Measurements from ENCODE around the gene ASCL2.

Gene ASCL2

DNA sequence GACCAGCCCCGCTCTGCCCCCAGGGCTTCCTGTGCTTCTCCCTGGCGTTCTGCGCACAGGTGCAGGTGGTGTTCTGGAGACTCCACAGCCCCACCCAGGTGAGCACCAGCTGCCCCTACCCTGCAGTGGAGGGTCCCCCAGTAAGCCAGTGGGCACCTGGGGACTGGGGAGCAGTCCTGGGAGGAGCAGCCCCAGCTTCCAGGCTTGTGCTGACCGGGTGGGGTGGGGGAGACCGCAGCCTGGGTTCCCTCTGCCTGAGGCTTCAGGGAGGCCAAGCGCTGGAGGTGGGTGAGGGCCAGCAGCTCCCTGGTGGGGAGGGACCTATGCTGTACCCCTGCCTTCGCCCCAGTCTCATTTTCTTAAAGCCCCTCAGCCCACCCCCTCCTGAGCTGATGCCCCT, 38.3 kb upstream of the ASCL2 start:
- DNase-seq (ENCODE audit: low read depth): no peak

DNA sequence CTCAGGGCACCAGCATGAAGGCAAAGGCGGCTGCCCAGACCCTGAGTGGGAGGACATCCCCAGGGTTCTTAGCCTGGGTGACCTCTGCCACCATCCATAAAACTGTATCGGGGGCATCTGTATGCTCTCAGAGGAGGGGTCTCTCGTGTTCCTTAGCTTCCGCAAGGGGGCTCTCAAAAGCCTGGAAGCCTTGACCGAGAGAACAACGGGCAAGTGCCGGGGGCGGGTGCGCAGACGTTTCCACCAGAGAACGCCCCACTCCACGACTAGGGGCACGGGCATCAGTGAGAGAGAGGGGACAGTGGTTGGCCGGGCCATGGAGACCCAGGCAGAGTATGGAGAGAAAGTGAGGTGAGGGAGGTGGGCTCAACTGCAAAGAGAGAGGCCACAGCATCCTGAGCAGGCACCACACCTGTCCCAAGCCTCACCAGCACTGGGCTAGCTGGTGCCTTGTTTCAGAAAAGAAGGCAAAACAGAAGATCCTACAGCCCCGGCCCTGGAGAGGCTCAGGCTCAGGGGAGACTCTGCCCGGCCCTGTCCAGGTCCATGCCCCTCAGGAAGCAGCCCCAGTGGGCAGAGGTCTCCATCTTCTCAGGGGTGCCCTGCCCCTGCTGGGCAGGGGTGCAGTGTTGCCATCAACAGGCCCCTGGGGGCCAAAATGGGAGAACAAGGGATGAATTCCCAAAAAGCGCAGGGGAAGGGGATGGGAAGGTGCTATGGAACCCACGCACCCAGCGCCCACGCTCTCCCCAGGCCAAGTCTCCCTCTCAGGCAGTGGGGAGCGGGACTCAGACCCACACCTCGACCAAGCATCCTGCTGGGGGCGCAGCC, 37.3 kb upstream of the ASCL2 start:
- no peak for DNase-seq (ENCODE audit: low read depth)

DNA sequence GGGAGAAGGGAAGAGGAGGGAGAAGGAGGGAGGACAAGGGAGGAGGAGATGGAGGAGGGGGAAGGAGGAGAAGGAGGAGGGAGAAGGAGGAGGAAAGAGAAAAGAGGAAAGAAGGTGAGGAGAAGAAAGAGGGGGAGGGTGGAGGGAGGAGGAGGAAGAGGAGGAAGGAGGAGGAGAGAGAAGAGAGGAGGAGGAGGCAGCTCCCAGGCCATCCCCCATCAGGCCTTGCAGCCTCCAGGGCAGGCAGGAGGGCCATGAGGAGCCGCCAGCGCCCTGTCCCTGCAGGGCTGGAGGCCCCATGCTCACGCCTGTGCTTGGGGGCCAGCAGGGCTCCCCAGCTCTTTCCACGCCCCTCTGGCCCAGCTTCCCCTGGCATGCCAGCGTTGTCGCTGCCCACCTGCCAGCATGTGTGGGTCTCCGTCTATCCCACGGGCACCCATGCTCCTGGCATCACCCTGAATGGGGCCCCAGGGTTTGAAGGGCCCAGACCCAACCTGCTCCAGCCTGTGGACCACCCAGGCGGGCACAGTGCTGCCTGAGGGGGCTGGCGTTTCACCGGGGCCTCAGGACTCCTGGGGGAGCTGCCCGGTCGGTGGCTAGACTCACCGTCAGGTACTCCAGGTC, 36.6 kb upstream of the ASCL2 start:
- no peak for DNase-seq (ENCODE audit: low read depth)

DNA sequence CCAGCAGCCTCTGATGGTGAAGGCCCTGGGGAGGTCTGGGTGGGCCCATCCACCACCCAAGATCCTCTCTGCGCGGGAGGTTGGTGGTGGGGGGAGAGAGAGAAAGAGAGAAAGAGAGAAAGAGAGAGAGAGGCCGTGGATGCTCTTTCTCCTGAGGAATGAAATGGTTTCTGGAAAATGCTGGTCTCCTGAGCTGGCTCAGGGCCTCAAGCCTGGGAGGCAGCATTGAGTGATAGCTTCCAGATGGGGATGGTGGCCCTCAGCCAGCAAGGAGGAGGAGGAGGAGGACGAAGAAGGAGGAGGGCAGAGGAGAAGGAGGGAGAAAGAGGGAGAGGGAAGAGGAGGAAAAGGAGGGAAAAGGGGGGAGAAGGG, 36.0 kb upstream of the ASCL2 start:
- no peak for DNase-seq (ENCODE audit: low read depth)

DNA sequence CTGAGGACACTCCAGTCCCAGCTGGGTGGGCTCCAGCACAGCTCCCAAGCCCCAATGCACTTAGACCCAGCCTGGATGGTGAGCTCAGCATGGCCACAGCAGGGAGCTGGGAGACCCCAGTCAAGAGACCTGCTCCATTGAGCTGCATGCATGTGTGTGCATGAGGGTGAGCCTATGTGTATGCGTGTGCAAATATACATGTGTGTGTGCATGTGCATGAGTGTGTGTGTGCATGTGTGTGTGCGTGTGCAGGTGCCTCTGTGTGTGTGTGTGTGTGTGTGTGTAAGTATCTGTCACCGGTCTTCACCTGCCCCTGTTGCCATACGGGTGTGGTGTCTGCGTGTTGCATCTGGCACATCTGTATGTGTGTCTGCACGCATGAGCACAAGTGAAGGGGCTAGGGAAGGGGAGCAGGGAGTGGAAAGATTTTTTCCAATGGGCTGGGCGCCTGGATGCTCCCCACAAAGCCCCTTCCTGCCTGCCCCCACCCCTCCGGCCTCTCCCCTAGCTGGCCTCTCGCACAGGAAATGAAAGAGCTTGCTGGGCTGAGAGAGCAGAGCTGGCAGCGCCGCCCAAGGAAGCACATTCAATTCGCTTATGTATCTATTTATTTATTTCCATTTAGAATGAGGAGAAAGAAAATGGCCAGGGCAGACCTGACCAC, 35.5 kb upstream of the ASCL2 start:
- no peak for DNase-seq (ENCODE audit: low read depth)

DNA sequence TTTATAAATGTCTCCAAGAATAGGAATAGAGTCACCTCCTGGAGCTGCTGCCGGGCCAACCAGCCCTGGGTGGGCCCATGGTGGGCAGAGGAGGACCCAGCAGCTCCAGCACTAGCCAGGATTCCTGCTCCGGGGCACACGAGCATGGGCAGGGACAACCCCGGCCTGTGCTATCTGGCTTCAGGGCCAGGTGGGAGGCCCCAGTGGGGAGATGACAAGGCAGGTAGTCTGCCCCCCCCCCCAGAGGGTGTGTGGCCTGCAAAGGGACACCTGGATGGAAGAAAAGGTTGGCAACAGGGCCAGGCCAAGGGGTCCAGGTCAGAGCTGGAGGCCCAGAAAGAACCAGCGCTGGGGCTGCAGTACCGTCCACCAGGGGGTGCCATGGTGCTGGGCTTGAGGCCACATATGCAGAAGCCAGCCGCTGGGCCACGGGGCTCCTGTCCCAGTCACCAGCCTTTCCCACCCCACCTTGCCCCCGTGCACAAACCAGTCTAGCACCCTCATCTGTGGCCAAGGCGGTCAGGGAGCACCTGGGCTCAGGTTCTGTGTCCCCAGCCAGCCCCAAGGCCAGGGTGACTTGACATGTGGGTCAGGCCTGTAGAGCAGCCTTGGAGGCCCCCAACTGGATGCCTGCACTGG, 34.9 kb upstream of the ASCL2 start:
- DNase-seq (ENCODE audit: low read depth): peak; percentile 71

DNA sequence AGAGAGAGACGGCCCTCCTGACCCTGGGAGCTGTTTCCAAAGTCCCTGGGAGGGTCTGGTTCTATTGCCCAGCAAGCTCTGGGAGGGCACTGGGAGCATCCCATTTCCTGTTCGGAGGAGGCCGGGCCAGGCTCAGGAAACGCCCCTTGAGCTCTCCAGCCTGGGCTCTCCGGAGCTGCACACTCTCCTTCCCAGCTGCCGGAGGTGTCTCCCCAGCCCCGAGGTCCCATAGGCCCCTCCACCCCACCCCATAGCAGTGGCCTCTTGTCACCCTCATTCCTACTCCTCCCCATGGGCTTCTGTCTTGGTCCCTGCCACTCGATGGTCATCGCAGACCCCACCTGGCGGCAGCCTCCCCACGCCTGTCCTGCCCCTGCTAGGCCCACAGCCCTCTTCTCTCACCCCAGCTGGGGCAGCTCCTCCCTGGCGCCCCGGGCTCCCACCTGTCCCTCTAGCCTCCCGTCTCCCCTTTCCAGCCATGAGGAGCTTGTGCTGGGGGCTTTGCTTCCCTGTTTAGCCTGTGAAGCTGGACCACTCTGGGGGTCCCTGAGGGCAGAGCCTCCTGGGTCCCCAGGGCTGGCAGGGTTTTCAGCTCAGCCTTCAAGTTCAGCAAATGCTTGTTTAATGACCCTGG, 34.2 kb upstream of the ASCL2 start:
- no peak for DNase-seq (ENCODE audit: low read depth)

DNA sequence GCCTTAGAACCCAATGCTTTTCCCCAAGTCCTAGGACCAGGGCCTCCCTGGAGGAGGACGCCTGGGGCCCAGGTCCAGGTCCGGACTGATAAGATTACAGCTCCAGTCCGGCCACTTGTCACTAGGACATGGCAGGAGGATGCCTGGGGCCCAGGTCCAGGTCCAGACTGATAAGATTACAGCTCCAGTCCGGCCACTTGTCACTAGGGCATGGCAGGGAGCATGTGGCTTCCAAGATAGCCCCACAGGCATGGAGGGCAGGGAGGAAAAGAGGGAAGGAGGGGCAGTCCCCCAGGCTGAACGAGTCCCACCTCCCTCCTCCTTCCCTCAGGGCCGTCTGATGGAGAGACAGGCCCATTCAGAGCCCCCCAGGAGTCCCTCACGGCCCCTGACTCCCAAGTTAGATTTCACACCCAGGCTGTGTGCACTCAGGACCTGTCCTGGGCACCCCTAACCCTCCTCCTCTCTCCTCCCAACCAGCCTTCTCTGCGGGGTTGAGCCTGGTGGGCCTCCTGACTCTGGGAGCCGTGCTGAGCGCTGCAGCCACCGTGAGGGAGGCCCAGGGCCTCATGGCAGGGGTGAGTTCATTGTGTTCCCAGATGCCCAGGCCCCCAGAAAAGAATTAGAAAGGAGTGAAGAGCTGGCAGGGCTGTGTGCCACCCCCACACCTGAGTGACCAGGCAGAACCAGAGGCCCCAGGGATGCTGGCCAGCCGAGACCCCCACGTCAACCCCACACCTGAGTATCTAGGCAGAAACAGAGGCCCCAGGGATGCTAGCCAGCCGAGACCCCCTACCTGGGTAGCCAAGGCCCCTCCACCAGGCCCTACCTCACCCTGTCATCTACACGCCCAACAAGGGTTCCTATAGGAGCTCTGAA, 33.5 kb upstream of the ASCL2 start:
- DNase-seq (ENCODE audit: low read depth): no peak

DNA sequence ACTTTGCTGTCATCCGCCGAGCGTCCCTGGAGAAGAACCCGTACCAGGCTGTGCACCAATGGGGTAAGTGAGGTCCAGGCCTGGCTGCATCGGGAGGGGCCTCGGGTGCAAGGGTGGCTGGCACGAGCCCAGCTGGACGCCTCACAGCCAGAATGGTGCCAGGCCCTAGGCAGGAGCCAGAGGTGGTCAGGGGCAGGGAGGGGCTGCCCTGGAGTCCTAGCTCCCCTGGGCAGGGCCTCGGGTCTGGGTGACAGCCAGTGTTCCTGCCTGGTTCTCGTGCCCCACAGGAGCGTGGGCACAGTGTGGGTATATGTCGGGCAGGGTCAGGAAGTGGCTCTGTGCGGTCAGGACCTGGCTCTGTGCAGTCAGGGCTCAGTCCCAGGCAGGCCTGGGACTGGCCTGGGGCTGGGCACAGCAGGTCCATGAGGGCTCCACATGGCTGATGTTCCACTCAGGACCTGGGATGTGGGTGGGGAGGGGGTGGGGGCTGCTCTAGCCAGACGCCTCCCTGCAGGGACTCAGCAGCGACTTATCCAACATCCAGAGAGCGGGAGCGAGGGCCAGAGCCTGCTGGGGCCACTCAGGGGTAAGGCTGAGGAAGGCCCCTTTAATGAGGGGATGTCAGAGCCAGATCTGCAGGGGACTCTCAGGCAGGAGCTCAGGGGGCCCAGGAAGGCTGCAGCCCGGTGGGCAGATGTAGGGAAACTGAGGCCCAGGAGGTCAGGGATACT, 32.7 kb upstream of the ASCL2 start:
- DNase-seq (ENCODE audit: low read depth): no peak

DNA sequence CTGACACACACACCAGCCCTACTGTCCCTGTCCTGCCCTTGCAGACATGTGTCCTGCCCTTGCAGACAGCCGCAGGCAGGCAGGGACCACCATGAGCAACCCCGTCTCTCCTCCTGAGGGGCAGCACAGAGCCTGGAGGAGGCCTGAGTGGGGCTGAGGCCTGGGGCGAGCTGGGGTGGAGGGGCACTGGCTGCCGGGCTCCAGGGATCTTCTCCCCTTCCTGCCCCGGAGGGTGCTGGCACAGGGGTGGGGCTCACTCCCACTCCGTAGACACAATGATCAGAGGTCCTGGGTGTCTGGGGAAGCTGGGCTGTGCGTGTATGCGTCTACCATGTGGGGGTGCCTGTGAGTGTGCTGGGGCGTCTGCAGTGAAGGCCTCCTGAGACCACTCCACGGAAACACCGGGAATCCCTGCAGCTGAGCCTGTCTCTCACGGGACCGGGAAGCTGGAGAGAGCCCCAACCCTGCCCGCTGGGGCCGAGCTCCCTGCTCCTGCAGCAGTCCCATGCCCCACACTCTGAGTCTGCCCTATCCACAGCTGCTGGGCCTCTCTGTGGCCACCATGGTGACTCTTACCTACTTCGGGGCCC, 32.0 kb upstream of the ASCL2 start:
- DNase-seq (ENCODE audit: low read depth): no peak

DNA sequence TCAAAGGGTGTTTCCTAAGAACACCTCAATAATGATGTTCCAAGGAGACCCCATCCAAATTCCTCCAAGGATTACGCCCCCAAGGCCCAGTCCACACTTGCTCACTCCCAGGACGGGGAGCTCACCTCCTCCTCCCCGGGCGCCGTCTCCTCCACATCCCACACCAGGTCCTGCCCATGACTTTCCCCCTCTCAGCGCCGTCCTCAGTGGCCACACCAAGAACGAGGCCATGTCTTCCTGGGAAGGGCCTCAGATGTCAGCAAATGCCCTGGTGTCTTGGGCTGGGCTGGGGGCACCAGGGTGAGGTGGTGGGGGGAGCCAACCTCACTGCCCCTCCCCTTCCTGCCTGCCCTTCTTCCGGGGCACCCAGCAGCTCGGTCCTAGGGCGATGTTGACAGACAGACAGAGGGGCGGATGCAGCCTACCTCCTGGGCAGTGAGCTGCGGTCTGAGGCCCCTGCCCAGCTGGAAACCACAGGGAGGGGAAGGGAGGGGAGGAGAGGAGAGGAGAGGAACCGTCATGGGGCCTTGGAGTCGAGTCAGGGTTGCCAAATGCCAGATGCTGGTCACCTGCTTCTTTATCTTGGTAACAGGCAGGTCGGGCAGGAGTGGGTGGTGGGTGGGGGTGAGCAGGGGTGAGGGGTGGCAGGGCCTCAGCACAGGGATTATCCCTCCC, 31.4 kb upstream of the ASCL2 start, which contains the start of the genes C11orf21 and TSPAN32:
Gene C11orf21 (minus strand): TSS at position 288 of the 675 bp plus-strand sequence. CDS start 110 bp downstream, at position 178.
Gene TSPAN32 (plus strand): TSS at position 383 of the 675 bp plus-strand sequence. CDS start 137 bp downstream, at position 520.
- no peak for DNase-seq (ENCODE audit: low read depth)

DNA sequence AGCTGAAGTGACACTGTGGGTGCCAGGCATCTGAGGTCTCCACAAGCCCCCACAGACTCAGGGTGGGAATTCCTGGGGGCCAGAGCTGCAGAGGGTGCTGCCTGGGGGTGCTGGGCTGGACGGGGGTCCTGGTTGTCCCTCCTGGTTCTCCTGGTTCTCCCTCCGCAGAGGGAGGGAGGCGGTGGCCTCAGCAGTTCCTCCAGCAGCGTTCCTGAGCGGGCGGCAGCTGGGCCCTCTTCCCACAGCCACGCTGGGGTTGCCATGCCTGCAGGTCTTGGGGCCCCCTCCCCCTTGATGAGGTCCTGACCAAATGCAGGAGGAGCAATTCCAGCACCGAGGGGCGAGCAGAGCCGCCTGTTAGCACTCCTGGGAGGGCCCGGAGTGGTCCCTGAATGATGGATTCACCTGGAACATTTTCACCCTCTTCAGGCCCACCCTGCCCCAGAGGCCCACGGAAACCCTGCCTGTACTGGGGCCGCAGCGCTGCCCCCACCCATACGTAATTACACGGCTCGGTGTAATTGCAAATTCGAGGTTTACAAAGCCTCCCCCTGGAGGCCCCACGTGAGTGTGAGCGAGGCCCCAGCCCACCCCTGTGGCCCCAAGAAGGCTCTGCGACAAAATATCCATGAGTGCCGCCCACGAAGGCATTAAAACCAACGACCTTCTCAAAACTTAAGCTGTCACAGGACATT, 30.7 kb upstream of the ASCL2 start:
- DNase-seq (ENCODE audit: low read depth): no peak

DNA sequence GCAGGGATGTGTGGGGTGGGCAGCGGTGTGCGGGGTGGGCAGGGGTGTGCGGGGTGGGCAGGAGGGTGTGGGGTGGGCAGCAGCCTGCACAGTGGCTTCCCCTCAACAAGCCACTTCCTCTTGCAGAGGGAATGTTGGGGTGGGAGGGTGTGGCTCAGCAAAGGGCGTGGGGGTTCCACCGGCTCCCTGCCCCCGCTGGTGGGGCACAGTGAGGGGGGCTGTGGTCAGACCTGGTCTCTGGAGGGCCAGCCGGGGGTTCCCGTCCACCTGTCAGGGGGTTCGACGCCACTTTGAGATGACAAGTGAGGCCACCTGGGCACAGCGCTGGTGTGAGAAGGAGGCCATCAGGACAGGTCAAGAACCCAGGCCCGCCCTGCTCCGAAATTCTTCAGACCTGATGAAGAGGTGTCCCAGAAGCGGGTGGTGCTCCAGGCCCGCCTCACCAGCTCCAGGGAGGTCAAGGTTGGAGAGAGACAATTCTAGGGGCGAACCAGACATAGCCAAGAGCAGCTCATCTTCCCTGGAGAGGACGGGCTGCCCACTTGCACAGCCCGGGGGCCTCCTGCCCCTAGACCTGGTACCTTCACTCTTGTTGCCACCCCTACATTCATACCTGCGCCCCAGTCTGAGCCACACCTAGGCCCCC, 30.0 kb upstream of the ASCL2 start:
- no peak for DNase-seq (ENCODE audit: low read depth)

DNA sequence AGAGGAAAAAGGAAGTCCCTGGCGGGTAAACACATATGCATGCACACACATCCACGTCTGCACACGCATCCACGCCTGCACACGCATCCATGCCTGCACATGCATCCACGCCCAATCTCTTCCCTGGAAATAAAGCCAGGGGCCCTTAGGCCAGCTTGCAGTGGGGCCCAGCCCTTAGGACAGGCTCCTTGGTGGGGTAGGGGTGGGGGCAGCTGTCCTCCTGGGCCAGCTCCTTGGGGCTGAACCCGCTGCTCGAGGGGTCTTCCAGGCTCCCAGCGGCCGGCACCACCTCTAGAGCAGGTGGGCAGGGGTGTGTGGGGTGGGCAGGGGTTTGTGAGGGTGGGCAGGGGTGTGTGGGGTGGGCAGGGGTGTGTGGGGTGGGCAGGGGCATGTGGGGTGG, 29.4 kb upstream of the ASCL2 start:
- DNase-seq (ENCODE audit: low read depth): no peak

DNA sequence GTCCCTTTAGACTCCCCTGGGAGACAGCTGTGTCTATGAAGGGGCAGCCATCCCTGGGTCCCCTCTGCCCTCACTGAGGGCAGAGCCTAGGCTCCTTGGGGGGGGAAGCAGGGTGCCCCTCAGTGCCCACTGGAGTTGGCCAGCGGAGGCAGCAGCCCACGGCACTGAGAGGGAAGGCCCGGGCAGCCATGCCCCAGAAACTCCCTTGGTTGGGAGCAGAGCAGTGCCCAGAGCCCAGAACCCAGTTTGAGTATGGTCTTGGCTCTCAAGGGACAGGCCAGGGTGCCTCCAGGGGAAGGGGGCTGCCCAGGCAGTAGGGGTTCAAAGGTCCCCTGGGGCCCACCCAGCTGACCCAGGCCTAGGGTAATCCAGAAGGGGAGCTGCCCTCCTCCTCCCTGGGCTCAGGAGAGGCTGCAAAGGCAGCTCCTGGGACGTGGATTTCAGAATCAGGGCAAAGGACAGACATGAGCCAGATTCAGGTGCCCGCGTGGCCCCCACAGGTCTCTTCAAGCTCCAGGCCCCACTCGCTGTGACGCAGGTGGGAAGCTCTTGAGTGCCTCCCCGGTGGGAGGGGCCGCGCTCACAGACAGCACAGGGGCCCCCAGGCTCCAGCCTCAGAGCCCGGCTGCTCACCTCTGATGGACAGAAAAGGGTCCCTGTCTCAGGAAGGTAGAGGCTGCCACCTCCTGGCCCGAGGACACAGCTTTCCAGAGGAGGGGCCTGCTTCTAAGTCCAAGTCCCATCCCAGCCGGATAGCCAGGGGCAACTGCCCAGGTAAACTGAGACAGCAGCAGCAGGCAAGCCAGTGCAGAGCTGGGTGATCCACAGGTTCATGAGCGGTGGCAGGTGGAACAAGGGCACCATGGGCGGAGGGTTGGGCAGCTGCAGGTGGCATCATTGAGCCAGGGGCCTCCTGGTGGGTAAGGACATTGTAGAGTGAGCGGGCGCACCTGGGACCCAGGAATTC, 28.7 kb upstream of the ASCL2 start:
- DNase-seq (ENCODE audit: low read depth): no peak

DNA sequence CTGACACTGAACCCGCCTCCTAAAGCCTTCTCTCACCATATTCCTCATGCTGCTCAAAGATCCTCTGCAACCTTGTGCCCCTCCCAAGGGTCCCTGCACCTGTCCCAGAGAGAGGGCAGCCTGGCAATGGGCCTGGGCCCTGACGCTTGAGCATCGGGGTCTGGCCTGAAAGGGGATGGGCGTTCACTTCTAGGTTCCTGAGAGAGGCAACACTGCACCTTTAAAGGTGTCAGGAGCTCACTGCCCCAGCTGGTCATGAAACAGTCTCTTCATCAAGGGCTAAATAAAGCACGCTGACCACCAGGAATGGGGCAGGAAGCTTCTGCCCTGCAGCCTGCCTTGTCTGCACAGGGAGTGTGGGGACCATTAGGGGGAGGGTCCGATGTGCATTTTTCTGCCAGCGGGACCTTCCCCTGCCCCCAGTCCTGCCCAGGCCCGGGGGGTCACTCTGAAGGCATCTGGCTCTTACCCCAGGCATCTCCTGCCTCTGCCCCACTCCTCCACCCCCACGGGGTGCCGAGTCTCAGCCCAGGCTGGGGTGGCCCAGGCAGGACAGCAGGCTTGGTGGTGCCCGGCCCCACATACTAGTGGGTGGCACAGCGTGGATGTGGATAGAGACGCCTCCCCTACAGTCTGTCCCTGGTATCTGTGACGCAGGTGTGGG, 27.9 kb upstream of the ASCL2 start:
- no peak for DNase-seq (ENCODE audit: low read depth)
